ENCODE data around the gene NEU3. TPM values are rescaled to one million over a fixed set of nuclear protein-coding genes. Genes with fewer than 3 reads are reported as not detected.

Gene NEU3
- total and polyA plus RNA-seq, 2 of the 13 experiments (the other 11 are each of a cell fraction or from before 2014, with no cell fraction given) = 6.3 to 15.3 TPM

DNA sequence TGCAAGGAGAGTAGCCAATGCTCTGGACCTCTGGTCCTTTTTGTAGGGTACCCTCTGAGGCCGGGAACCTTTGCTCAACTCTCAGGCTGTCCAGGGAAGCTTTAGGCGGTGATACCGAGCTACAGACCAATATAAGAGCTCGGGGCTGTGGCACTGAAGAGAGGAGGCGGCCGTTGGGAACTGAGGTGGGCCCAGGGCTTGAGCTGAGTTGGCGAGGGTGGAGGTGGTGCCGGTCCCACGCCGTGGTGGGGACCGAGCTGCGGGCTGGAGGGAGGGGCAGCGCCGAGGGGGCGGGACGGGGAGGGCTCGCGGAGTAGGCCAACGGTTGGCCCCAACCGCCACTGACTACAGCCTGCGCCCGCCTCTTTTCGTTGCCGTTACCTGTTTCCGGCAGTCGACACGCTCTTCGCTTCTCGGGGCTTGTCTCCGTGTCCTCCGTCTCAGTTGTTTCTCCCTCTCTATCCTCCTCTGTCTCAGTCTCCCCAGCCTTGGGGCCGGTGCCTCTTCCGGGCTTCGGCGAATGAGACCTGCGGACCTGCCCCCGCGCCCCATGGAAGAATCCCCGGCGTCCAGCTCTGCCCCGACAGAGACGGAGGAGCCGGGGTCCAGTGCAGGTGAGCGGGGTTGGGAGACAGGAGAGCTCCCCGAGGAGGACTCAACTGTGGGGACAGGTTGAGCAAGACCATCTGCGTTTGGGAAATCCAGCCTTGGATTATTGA is at the start of gene NEU3 (continued):
- TF ChIP-seq, protein P1, sequence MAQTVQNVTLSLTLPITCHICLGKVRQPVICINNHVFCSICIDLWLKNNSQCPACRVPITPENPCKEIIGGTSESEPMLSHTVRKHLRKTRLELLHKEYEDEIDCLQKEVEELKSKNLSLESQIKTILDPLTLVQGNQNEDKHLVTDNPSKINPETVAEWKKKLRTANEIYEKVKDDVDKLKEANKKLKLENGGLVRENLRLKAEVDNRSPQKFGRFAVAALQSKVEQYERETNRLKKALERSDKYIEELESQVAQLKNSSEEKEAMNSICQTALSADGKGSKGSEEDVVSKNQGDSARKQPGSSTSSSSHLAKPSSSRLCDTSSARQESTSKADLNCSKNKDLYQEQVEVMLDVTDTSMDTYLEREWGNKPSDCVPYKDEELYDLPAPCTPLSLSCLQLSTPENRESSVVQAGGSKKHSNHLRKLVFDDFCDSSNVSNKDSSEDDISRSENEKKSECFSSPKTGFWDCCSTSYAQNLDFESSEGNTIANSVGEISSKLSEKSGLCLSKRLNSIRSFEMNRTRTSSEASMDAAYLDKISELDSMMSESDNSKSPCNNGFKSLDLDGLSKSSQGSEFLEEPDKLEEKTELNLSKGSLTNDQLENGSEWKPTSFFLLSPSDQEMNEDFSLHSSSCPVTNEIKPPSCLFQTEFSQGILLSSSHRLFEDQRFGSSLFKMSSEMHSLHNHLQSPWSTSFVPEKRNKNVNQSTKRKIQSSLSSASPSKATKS (CRISPR knock-in tag; IDR thresholded peaks at IDR 0.05) = no peak
- TF ChIP-seq ZNF572 (CRISPR knock-in tag; IDR thresholded peaks at IDR 0.05) = 0 out of 2 replicates have a peak, but pooled peaks have one; percentile 63
- TF ChIP-seq MNT (IDR thresholded peaks at IDR 0.05) = no peak
- no peak for TF ChIP-seq NR2F2 (IDR thresholded peaks at IDR 0.05; ENCODE audit: borderline replicate concordance, low read depth)
- TF ChIP-seq ZNF792 (CRISPR knock-in tag; IDR thresholded peaks at IDR 0.05) = peak; percentile 83; the same call in 1 of the 2 replicates
- peak; percentile 60 for TF ChIP-seq AGO1 (IDR thresholded peaks at IDR 0.05; ENCODE audit: low read depth, low read length, poor library complexity, severe bottlenecking)
- peak; percentile 46; the same call in 1 of the 2 replicates for TF ChIP-seq RXRA (CRISPR knock-in tag; IDR thresholded peaks at IDR 0.05)
- TF ChIP-seq SP4 (CRISPR knock-in tag; IDR thresholded peaks at IDR 0.05) = no peak; the same call in 1 of the 2 replicates
- no peak for TF ChIP-seq HNF4G (IDR thresholded peaks at IDR 0.05; ENCODE audit: borderline replicate concordance, low read depth, low read length)
- TF ChIP-seq HNF4G (CRISPR knock-in tag; IDR thresholded peaks at IDR 0.05; ENCODE audit: borderline replicate concordance, low read depth) = no peak
- peak; percentile 74 for TF ChIP-seq ZMYM4 (CRISPR knock-in tag; IDR thresholded peaks at IDR 0.05)
- TF ChIP-seq, protein P2, sequence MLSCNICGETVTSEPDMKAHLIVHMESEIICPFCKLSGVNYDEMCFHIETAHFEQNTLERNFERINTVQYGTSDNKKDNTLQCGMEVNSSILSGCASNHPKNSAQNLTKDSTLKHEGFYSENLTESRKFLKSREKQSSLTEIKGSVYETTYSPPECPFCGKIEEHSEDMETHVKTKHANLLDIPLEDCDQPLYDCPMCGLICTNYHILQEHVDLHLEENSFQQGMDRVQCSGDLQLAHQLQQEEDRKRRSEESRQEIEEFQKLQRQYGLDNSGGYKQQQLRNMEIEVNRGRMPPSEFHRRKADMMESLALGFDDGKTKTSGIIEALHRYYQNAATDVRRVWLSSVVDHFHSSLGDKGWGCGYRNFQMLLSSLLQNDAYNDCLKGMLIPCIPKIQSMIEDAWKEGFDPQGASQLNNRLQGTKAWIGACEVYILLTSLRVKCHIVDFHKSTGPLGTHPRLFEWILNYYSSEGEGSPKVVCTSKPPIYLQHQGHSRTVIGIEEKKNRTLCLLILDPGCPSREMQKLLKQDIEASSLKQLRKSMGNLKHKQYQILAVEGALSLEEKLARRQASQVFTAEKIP (CRISPR knock-in tag; IDR thresholded peaks at IDR 0.05; ENCODE audit: borderline replicate concordance) = no peak
- TF ChIP-seq HDAC6 (IDR thresholded peaks at IDR 0.05; ENCODE audit: low read depth, low read length) = no peak
- peak; percentile 67 for TF ChIP-seq PHF21A (CRISPR knock-in tag; IDR thresholded peaks at IDR 0.05)
- TF ChIP-seq, protein P3, sequence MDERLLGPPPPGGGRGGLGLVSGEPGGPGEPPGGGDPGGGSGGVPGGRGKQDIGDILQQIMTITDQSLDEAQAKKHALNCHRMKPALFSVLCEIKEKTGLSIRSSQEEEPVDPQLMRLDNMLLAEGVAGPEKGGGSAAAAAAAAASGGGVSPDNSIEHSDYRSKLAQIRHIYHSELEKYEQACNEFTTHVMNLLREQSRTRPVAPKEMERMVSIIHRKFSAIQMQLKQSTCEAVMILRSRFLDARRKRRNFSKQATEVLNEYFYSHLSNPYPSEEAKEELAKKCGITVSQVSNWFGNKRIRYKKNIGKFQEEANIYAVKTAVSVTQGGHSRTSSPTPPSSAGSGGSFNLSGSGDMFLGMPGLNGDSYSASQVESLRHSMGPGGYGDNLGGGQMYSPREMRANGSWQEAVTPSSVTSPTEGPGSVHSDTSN (CRISPR knock-in tag; IDR thresholded peaks at IDR 0.05) = no peak
- TF ChIP-seq, protein P4, sequence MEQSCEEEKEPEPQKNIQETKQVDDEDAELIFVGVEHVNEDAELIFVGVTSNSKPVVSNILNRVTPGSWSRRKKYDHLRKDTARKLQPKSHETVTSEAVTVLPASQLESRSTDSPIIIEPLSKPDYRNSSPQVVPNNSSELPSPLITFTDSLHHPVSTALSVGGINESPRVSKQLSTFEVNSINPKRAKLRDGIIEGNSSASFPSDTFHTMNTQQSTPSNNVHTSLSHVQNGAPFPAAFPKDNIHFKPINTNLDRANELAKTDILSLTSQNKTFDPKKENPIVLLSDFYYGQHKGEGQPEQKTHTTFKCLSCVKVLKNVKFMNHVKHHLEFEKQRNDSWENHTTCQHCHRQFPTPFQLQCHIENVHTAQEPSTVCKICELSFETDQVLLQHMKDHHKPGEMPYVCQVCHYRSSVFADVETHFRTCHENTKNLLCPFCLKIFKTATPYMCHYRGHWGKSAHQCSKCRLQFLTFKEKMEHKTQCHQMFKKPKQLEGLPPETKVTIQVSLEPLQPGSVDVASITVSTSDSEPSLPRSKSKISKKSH (CRISPR knock-in tag; IDR thresholded peaks at IDR 0.05; ENCODE audit: borderline replicate concordance) = peak; percentile 61; the same call in 1 of the 2 replicates
- TF ChIP-seq ZNF101 (CRISPR knock-in tag; IDR thresholded peaks at IDR 0.05; ENCODE audit: borderline replicate concordance, low read depth) = no peak
- TF ChIP-seq, protein P5, sequence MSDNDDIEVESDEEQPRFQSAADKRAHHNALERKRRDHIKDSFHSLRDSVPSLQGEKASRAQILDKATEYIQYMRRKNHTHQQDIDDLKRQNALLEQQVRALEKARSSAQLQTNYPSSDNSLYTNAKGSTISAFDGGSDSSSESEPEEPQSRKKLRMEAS (IDR thresholded peaks at IDR 0.05) = peak; percentile 48; the same call in 1 of the 2 replicates
- no peak for TF ChIP-seq SP1 (IDR thresholded peaks at IDR 0.05)
- TF ChIP-seq SP1 (CRISPR knock-in tag; IDR thresholded peaks at IDR 0.05) = peak; percentile 45; the same call in 1 of the 2 replicates
